ENCODE results near the gene AP3M1.

GRCh38 chr10:74077416-74077815, 73.2 kb downstream of the AP3M1 start:
- TF ChIP-seq CTCF (IDR thresholded peaks at IDR 0.05) (no peak), POLR2A (IDR thresholded peaks at IDR 0.05) (no peak)

All from esophagus squamous epithelium (tissue), 4 donors.